GM12801 (cell line): Measurements from ENCODE around the gene FTH1.

ENCODE experiments used
- TF ChIP-seq, protein P1 (sequence below): IDR thresholded peaks from one replicate; pipeline ENCODE4 v1.5.1; 2011; ENCODE audit warnings: control low read depth; ENCODE audit not compliant: insufficient read length; ENCODE audit errors: extremely low read depth

Gene FTH1

GRCh38 chr11:61969838-61970662 is 2.6 kb upstream of the FTH1 start:
- TF ChIP-seq, protein P1, sequence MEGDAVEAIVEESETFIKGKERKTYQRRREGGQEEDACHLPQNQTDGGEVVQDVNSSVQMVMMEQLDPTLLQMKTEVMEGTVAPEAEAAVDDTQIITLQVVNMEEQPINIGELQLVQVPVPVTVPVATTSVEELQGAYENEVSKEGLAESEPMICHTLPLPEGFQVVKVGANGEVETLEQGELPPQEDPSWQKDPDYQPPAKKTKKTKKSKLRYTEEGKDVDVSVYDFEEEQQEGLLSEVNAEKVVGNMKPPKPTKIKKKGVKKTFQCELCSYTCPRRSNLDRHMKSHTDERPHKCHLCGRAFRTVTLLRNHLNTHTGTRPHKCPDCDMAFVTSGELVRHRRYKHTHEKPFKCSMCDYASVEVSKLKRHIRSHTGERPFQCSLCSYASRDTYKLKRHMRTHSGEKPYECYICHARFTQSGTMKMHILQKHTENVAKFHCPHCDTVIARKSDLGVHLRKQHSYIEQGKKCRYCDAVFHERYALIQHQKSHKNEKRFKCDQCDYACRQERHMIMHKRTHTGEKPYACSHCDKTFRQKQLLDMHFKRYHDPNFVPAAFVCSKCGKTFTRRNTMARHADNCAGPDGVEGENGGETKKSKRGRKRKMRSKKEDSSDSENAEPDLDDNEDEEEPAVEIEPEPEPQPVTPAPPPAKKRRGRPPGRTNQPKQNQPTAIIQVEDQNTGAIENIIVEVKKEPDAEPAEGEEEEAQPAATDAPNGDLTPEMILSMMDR = no peak

DNA sequence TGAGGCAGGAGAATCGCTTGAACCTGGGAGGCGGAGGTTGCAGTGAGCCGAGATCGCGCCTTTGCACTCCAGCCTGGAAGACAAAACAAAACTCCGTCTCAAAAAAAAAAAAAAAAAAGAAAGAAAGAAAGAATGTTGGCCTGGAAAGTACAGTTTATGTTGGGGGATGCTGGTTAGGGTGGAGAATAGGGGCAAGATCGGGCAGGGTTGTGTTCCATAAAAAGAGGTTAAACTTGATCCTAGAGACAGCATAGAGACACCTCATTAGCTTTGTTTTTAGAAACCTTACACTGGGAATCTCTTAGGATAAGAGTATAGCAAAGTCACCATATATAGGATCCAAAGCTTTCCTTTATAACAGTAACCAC is 1.9 kb upstream of the FTH1 start:
- TF ChIP-seq, protein P1 = no peak

- TF ChIP-seq, protein P1 = no peak
Measured at GRCh38 chr11:61968758-61969390, 1.4 kb upstream of the FTH1 start.

DNA sequence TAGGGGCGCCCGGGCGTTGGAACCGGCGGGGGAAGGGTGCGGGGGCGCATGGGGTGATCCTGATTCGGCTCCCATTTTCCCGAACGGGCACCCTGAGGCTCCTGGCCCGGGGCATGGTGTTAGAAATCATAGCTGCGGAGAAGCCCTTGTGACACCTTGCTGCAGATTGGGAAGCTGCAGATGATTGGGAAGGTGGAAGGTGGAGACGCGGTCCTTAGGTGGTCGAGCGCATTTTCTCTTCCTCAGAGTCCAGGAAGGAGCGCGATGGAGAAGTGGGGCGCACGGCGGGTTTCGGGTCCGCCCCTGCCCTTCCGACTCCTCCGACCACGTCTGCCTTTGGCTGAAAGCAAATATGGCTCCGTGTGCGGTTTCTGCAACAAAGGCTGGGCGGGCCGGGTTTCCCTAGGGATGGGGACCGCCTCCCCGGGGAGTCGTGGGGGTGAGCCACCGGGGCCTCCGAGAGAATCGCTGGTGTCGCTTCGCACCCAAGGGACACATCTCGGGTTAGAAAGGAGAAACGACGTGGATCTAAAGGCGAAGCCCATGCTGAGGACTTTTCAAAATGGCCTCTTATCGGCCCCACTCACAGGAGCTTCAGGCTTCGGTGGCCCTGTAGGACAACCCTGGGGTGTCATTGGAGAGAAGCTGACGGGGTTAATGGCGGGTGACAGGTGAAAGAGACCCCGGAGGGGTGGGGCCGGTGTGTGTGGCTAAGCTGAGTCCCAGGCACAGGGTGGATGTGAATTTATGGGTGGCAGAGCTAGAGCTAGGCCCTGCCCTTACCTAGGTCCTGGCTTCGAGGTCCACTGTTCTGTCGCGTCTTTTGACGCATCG is 707 bp upstream of the FTH1 start:
- TF ChIP-seq, protein P1 = no peak

GRCh38 chr11:61966734-61967115 is 709 bp downstream of the FTH1 start:
- TF ChIP-seq, protein P1 = no peak

- TF ChIP-seq, protein P1 = no peak
Measured at GRCh38 chr11:61964058-61964665, 3.3 kb downstream of the FTH1 start.
